Hepatocyte (in vitro differentiated cells): ENCODE measurements around the gene CUL1.

Experiments used
- EZH2 ChIP-seq: fragments of 200-600 bp; sonication (generic); IDR thresholded peaks from 2 replicates; pipeline ENCODE4 v1.6.1; 2016; ENCODE audit warnings: antibody characterized with exemption, mild to moderate bottlenecking, borderline replicate concordance
- EZH2phosphoT487 ChIP-seq: fragments of 200-600 bp; sonication (generic); IDR thresholded peaks from one replicate; pipeline ENCODE4 v1.6.1; 2018; ENCODE audit warnings: antibody characterized with exemption, mild to moderate bottlenecking, low read depth, moderate library complexity; ENCODE audit not compliant: unreplicated experiment, severe bottlenecking
- TF ChIP-seq, protein P1 (sequence below): fragments of 200-600 bp; sonication (generic); IDR thresholded peaks from 2 replicates; pipeline ENCODE4 v1.5.1; 2016; ENCODE audit warnings: antibody characterized with exemption, mild to moderate bottlenecking; ENCODE audit not compliant: poor library complexity

DNA sequence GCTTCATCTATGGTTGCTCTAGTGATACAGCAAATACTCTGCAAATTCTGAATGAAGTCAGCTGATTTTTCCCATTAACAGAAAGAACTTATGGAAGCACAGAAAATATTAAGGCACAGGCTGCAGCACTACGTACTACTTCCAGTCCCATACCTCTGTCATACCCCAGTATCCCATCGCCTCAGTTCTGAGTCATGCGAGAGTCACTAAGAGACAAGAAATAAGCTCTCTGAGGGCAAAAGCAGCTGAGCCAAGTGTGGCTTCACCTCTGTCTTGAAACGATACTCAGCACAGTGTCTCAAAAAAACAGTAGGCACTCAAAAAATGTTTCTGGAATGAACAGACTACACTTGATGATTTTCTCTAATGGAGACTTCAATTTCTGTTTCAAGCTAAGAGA, 137.2 kb downstream of the CUL1 start:
- TF ChIP-seq, protein P1, sequence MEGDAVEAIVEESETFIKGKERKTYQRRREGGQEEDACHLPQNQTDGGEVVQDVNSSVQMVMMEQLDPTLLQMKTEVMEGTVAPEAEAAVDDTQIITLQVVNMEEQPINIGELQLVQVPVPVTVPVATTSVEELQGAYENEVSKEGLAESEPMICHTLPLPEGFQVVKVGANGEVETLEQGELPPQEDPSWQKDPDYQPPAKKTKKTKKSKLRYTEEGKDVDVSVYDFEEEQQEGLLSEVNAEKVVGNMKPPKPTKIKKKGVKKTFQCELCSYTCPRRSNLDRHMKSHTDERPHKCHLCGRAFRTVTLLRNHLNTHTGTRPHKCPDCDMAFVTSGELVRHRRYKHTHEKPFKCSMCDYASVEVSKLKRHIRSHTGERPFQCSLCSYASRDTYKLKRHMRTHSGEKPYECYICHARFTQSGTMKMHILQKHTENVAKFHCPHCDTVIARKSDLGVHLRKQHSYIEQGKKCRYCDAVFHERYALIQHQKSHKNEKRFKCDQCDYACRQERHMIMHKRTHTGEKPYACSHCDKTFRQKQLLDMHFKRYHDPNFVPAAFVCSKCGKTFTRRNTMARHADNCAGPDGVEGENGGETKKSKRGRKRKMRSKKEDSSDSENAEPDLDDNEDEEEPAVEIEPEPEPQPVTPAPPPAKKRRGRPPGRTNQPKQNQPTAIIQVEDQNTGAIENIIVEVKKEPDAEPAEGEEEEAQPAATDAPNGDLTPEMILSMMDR = no peak
- TF ChIP-seq EZH2 (no peak), EZH2phosphoT487 (no peak)
